HG03097 (cell line): Measurements from ENCODE around the gene KIF6.

ENCODE experiments used
- ATAC-seq: cut with Tn5 transposase; IDR thresholded peaks from one replicate; pipeline ENCODE4 v1.9.1; 2021; ENCODE audit not compliant: unreplicated experiment, low FRiP score

The KIF6 gene

DNA sequence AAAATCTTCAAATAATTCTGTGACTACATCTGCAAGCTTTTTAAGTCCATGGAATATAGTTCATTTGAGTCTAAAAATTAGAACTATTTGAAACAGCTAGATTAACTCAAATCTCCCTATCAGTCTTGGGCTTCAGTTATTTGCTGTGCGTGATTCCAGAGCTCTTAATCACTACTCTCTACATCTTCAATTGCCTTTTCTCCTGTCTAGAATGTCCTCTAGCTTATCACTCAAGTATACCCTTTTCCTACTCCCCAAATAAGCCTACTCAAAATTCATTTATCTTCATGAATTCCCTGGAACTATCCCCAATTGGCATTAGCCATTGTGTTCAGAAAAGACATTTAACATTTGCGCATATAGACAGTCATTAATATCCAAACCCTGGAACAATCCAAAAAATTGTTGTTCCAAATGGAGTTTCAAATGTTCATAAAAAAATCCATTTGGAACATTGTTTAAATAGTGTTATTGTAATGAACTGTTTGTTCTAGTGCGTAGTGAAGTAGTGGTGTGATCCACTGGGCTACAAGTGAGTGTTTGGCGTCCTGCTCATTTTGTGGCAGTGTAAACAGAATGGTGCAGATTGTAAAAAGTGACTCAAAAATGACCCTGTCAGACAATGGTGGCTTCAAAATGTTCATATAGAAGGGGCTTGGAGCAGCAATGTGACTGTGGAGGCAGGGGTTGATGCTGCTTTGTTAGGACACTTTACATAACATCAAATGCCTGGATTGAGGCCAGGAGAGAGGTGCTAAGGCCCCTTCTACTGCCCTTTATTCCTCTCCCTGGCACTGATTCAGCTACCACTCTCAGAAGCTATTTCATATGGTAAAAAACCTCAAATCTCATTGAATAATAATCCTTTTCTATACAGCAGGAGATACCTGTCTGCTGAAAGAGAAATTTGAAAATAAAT is 122.3 kb downstream of the KIF6 start:
- ATAC-seq, result no peak

DNA sequence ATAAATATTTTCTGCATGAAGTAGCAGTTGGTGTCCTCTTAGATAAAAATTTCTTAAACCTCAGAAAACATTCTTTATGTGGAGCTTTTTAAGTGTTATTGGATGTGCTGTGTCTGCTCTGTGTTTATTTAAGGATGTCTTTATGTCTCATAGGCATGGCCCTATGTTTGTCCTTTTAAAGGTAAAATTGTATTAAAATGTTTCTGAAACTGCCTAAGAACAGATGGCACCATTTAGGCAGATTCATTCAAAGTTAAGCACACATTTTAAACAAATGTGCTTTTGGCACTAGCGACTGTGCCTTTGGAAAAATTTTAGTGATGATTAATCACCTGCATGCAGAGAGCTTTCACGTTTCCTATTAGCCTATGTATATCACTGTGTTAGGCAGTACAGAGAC is 125.2 kb downstream of the KIF6 start:
- ATAC-seq, result no peak

DNA sequence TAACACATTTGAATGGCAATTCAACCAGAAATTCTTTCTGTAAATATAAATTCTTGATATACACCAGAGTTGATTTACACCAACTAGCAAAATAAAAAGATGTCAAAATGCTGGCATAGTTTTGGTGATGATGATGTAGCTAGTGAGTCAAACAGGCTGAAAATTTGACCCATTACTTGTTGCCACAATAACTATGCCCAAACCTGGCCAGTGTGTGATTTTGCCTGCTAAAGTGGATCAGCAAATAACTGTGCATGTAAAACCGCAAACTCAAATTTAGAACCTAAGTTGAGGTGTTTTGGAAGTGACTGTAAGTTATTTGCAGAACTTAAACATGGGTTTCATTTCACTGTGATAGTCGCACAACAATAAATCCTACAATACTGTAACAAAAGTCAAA is 125.9 kb downstream of the KIF6 start:
- no peak for ATAC-seq

DNA sequence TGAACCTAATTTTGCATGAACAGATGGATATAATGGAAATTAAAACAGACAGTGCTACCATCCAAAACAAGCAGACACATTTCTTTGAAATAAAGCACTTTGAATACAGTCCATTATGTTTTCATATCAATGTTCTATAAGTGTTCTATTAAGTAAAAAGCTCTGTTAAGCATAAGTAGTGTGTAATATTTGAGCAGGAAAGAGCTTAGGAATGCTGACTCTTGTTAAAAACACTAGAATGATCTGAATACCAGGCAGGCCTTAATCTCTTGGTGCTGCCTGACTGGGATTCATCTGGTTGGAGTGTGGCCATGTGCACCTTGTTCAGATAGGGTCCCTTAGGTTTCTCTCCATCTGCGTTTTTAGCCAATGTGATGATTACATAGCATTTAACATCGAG is 130.9 kb downstream of the KIF6 start:
- ATAC-seq, result no peak

- ATAC-seq, result no peak
Observed at GRCh38 chr6:39593646-39594045, 131.6 kb downstream of the KIF6 start.

DNA sequence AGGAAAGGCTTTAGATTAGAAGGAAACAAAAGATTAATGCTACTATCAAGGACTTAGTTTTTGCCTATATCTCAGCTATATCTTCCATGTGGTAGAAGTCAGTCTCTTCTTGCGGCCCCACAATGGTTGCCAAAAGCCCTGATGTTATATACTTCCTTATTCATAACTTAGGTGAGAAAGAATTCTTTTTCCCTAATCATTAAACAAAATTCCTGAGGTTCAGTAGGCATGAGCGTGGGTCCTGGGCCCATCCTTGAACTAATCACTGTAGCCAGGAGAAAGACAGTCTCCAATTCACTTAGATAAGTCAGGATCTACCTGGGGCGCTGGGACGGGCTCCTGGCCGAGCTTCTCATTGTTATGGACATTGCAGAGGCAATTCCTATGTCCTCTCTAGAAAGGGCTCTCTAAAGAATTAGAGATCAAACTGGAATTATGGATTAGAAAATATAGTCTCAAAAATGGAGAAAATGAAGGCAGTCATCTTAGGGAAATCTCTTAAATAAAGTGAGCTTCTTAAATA is 134.3 kb downstream of the KIF6 start:
- ATAC-seq, result no peak

DNA sequence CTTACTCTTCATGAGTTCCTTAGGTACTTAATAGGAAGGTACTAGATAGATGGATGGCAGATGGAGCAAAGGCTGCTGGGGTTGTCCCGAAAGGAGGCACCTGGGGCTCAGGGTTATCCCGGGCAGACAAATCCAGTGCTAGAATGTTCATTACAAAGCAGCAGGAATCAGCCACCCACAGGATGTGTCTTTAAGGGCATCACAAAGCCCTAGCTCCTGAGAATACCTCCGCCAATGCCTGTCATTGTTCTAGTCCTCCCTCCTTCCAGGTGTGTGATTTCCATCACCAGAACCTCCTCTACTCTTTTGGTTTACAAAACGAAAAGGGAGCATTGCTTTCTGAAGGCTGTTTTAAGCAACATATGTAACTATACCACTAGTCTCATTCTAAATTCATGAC is 138.1 kb downstream of the KIF6 start:
- ATAC-seq, result no peak

GRCh38 chr6:39585641-39586040 is 139.6 kb downstream of the KIF6 start:
- ATAC-seq, result no peak

GRCh38 chr6:39577446-39578165 is 147.6 kb downstream of the KIF6 start:
- ATAC-seq, result no peak

DNA sequence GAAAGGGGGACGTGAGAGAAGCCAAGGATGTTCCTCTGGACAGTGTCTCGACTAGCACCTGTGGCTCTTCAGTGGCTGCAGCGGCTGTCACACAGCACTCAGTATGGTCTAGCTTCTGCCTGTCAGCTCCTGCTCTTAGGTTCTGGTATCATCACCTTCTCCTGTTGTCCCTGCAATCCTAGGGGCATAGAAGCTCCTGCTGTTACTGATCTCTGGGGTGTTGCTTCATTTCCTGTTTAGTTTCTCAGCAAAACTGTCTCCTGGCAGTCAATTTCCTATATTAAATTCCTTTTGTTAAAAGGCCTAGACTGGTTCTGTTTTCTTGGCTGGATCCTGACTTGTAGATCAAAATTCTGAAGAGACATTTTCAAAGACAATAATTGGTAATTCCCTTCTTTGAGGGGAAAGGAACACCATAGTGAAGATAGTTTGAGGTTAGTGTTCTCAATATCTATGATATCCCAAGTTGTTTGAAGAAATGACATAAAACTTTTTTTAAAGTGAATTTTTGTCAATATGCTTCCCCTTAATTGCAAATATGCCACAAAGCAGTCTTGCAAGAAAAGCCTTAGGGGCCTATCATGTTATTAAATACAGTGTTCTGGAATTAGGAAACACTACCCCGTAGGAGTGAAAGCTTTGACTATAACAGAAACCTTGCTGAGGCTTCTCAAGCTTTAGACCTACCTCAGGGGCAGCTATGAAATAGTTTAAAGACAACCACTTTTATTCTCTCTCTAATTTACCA is 148.5 kb downstream of the KIF6 start:
- no peak for ATAC-seq

DNA sequence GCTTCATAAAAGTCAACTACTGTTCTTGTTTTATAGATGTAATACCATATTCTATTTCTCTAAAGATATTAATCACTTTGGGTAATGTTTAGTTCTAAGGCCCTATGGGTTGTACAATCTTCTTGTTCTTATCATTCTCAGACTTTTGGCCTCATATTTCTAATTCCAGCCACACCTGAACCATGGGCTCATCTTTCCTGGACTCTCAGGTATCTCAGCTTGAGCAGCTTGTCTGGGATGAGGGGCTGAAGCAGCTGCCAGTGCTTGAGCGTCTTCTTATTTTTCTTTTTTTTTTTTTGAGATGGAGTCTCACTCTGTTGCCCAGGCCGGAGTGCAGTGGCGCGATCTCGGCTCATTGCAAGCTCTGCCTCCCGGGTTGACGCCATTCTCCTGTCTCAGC is 150.2 kb downstream of the KIF6 start:
- no peak for ATAC-seq

DNA sequence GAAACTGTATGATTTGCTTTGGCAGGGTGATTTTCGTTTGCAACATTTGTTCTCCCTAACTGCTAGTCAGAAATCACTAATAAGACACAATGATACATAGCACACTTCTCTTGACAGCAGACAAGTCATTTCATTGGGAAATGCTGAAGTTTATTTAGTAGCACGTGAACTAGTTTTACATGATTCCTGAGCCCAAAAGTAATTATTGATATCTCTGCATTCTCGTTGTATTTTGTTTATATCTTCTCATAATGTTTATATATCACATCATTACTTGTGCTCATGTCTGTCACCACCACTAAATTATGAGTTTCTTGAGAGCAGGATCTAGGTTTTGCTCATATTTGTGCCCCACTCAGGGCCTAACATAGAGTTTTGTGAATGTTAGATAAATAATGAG is 151.7 kb downstream of the KIF6 start:
- no peak for ATAC-seq

DNA sequence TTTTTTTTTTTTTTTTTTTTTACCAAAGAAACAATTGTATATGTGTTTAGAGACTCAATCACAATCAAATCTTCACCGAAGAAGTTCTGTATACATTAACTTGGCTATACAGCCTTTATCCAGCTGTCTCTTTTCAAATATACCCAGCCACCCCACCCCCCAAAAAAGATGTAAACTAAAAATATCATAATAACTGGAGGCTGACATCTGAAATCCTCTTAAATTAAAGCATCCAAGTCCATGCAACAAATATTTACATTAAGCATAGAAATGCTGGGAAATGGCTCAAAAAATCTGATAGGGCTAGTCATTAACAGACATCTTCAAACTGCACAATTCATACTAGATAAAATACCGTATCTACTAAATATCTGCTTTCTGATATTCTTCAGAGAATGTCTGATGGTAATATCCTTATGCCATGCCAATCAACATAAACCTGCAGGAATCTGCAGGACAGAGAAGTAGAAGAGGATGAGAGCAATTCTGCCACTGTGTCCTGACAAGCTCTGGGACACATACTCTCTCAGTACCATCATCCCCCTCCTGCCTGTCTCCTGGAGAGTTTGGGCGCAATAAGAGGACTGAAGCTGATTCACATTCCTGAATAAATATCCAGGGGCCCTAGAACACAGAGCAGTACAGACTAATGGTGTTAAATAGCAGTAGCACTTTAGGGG is 152.4 kb downstream of the KIF6 start:
- ATAC-seq, result no peak

GRCh38 chr6:39568896-39569295 is 156.3 kb downstream of the KIF6 start:
- no peak for ATAC-seq

DNA sequence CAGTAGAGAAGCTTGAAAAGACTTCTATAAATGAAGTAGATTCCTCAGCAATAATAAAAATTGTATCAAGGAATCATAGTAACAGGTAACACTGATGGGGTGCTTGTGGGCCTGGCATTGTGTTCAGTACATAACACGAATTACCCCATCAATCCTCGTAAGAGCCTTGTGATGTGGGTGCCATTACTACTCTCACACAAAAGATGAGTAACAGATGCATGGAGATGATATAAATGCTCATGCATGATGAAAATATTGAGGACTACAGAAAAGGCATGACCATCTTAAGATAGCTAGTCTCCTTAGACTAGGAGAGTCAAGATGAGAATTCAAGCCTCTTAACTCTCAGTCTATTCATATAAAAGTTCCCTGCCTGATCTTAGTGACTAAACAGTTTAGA is 158.1 kb downstream of the KIF6 start:
- no peak for ATAC-seq

DNA sequence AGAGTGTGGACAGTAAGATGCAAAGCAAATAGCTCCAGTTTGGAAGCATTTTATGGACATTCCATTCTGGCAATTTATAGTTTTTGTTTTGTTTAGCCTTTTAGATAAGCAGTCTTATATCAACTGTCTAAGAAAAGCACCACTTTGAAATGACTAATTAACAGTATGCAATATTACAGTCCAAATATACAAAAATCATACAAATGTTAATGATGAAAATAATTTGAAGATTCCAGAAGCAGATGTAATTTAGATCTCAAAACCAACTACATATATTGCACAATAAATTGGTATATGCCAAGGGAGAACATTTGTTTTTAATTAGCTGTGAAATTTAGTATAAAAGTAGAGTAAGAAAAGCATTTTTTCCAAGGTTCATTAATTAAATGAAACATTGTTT is 158.8 kb downstream of the KIF6 start:
- ATAC-seq, result no peak

DNA sequence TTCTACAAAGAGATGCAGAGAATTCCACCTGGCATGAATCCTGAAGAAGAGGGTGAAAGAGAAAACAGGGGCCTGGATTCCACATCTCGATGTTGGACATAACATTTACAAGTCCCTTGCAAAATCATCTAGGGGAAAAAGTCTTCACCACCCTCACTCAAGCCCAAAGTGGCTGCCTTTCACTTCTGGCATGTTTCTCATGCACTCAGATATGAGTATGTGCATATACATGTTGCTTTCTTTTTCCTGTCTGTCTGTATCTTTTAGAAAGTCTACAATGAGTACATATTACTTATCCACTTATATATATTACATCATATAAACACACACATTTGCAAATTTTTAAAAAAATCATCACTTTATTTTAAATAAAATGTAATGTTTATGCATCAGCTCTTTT is 159.3 kb downstream of the KIF6 start:
- no peak for ATAC-seq

- ATAC-seq, result no peak
Observed at GRCh38 chr6:39563566-39564311, 161.5 kb downstream of the KIF6 start.

- no peak for ATAC-seq
Observed at GRCh38 chr6:39561536-39562266, 163.5 kb downstream of the KIF6 start.
